GM12865 (cell line): ENCODE results near the gene WBP1L.
"Not testable (repeated sequence)": the region's sequence is repeated elsewhere in the genome, so short reads cannot be mapped to it uniquely, and the experiment has no call there.

Source experiments
- DNase-seq: peaks from one replicate; pipeline ENCODE4 v3.0.0; 2010; ENCODE audit warnings: low read depth
- H3K4me3 ChIP-seq: 2 replicates; pipeline ENCODE4 v1.5.1; 2011; ENCODE audit warnings: mild to moderate bottlenecking, low read depth, low read length, control low read depth
- CTCF ChIP-seq: IDR thresholded peaks from 2 replicates; pipeline ENCODE4 v1.5.1; 2011; ENCODE audit warnings: low read length, control low read depth, low read depth, inconsistent platforms; ENCODE audit not compliant: insufficient read depth; ENCODE audit errors: missing control alignments

WBP1L gene

DNA sequence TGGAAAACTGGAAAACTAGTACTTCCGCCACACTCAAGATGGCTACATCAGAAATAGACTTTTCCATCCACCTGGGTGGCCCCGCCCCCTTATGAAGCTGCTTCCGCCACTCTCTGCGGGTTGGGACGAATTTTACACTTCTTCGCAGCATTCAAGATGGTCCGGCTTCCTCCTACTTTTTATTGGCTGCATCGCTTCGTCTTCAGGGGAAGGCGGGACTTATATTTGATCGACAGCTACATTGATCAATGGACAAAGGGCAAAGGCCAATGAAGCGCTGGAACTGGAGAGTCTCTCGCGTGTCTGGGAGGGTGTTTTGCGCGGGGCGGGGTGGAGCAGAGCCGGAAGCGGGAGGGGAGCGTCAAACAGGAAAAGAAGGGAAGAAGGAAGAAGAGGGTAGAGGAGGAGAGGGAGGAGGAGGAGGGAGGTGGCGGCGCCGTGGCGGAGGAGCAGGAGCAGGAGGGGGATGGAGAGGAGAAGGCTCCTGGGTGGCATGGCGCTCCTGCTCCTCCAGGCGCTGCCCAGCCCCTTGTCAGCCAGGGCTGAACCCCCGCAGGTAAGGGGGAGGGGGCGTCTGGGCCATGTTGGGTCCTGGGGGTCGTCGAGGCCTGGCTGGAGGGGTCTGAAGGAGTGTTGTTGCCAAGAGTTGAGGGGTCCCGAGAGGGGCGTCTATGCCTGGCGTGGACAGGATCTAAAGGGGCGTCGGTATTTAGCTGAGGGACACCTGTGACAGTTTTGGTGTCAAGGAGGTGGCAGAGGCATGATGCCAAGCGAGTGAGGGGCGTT lies at the start of gene WBP1L:
Gene WBP1L, plus strand, starts transcription at position 361 of the 786 bp plus-strand sequence. Its CDS starts 106 bp downstream, at position 467.
- DNase-seq: peak; percentile 99
- peak within 1 kb of the TSS; percentile 97 for H3K4me3 ChIP-seq

DNA sequence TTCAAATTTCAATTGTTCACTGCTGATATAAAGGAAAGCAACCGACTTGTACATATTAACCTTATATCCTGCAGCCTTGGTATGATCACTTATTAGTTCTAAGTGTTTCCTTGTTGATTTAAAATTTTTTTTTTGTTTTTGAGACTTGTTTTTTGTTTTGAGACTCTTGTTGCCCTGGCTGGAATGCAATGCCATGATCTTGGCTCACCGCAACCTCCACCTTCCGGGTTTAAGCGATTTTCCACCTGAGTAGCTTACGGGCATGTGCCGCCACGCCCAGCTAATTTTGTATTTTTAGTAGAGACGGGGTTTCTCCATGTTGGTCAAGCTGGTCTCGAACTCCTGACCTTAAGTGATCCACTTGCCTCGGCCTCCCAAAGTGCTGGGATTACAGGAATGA lies 48.3 kb upstream of the WBP1L start:
- not testable (repeated sequence) for H3K4me3 ChIP-seq, DNase-seq

More for the DNA sequence above, at the start of gene WBP1L:
- TF ChIP-seq CTCF: no peak

DNA sequence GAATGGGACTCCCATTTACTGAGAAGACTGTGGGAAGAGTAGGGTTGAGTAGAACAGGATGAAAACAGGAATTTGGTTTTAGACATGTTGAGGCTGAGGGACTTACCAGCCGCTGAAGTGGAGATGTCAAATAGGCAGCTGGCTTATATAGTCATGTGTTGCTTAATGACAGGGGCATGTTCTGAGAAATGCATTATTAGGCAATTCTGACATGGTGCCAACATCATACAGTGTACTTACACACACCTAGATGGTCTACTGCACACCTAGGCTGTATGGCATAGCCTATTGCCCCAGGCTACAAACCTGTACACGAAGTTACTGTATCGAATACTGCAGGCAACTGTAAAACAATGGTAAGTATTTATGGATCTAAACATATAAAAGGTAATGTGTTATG lies 47.0 kb upstream of the WBP1L start:
- H3K4me3 ChIP-seq: no peak overlapping the region
- TF ChIP-seq CTCF: no peak
- DNase-seq: no peak

DNA sequence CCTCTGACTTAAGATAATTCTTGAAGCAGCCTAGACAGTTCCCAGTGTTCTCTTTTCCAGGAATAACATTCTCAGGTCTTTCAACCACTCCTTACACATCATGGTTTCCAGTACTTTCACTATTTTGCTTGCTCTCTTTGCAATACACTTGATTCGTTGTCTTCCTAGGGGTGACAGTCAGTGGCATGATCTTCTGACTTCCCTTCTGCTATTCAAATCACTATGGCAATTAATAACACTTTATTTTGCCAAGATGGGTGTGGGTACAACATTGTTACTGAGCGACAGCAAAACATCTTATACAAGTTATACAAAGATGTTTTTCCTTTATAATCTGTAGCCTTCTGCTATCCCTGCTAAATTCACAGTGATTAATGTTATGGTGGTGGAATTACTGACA lies 44.9 kb upstream of the WBP1L start:
- no peak overlapping the region for H3K4me3 ChIP-seq
- no peak for TF ChIP-seq CTCF
- no peak for DNase-seq

GRCh38 chr10:102701272-102701671 lies 42.5 kb upstream of the WBP1L start:
- no peak overlapping the region for H3K4me3 ChIP-seq
- TF ChIP-seq CTCF: no peak
- DNase-seq: no peak

- no peak for DNase-seq
- no peak for TF ChIP-seq CTCF
- H3K4me3 ChIP-seq: no peak overlapping the region
These were observed 42.0 kb upstream of the WBP1L start for GRCh38 chr10:102701796-102702195.

- DNase-seq: no peak
- no peak for TF ChIP-seq CTCF
These were observed 41.0 kb upstream of the WBP1L start for GRCh38 chr10:102702742-102703141.

More at GRCh38 chr10:102702742-102703141, 41.0 kb upstream of the WBP1L start:
- no peak overlapping the region for H3K4me3 ChIP-seq
